ENCODE measurements around the gene AMDHD2.
"Not testable (repeated sequence)": the region's sequence is repeated elsewhere in the genome, so short reads cannot be mapped to it uniquely, and the experiment has no call there.

Gene AMDHD2

DNA sequence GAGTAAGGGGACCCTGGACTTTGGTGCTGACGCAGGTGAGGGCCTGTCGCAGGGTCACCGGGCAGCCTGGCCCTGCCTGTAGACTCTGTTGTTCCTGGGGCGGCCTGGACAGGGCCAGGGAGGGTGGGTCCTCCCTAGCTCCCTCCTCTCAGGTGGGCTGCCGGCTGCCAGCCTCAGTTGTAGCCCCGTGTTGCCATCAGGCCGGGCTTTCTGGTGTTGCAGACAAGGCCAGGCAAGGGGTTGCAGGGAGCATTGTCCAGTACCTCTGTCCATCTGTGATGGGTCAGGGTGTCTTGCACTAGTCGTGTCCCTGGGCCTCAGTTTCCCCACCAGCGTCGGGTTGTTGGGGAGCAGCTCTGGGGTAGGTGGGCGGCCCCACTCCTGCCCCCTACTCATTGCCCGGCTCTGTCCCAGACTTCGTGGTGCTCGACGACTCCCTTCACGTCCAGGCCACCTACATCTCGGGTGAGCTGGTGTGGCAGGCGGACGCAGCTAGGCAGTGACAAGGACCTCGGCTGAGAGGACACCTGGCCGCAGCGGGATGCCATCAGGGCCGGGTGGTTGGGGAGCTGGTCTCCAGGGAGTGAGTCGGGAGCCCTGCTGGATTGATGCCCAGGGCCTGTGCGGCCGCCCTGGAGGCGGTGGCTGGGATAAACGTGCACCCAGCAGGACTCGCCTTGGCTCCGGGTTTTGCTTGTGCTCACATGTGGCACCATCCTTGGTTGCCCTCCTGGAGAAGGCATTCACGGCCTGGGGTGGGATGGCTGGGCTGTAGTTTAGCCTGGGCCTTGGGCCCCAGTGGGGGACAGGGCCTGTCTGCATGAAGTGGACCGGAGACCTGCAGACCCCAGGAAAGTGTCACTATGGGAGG is 9.1 kb downstream of the AMDHD2 start:
- Histone ChIP-seq H3K9me3 (ENCODE audit: control insufficient read depth, low read length) (no peaks in the 10 kb centered on the region), H3K27me3 (replicated peaks; ENCODE audit: control insufficient read depth, insufficient read depth, low read length, poor library complexity, severe bottlenecking) (no peaks in the 10 kb centered on the region), H3K36me3 (ENCODE audit: control insufficient read depth, insufficient read depth, low read length) (peaks cover 33% of the 10 kb centered on the region), H3K4me3 (ENCODE audit: insufficient read depth, low read depth, low read length, poor library complexity, severe bottlenecking) (no peak overlapping the region), H3K4me1 (ENCODE audit: control insufficient read depth, insufficient read depth, low read length, poor library complexity, severe bottlenecking) (peaks cover 8% of the 10 kb centered on the region), H3K27ac (ENCODE audit: insufficient read depth, low read length, poor library complexity, severe bottlenecking) (no peak overlapping the region)
- DNase-seq = no peak

DNA sequence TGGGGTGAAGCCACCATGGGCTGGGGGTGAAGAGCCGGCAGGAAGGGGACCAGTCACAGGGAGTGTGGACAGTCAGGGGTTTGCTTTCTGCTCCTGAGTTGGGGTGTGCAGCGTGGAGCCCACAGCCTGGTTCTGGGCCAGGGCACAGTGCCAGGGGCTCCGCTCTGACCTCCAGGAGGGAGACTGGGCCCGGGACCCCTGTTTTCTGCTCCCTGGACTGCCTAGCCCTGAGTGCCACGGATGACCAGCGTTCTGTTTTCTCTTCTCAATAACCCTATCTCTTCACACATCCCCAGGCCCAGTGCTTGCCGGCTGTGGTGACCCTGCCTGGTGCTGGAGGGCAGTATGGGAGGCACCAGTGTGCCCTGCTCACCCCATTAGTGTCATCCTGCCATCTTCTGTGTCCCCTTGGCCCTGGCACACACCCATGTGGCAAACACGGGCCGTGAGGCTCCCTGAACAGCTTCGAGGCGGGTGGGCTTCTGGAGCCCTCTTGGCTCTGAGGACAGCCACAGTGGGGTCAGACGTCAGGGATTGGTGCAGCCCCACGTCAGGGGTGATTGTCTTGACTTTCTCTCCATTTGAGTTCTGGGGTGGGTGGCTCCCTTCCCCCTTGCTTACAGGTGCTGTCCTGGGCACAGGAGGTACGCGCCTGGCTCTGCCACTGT is 9.9 kb downstream of the AMDHD2 start:
- no peak overlapping the region for H3K27ac ChIP-seq (ENCODE audit: insufficient read depth, low read length, poor library complexity, severe bottlenecking)
- no peaks in the 10 kb centered on the region for H3K9me3 ChIP-seq (ENCODE audit: control insufficient read depth, low read length)
- DNase-seq = no peak
- H3K27me3 ChIP-seq (replicated peaks; ENCODE audit: control insufficient read depth, insufficient read depth, low read length, poor library complexity, severe bottlenecking) = no peaks in the 10 kb centered on the region
- peaks cover 25% of the 10 kb centered on the region for H3K36me3 ChIP-seq (ENCODE audit: control insufficient read depth, insufficient read depth, low read length)
- peaks cover 8% of the 10 kb centered on the region for H3K4me1 ChIP-seq (ENCODE audit: control insufficient read depth, insufficient read depth, low read length, poor library complexity, severe bottlenecking)
- H3K4me3 ChIP-seq (ENCODE audit: insufficient read depth, low read depth, low read length, poor library complexity, severe bottlenecking) = no peak overlapping the region

DNA sequence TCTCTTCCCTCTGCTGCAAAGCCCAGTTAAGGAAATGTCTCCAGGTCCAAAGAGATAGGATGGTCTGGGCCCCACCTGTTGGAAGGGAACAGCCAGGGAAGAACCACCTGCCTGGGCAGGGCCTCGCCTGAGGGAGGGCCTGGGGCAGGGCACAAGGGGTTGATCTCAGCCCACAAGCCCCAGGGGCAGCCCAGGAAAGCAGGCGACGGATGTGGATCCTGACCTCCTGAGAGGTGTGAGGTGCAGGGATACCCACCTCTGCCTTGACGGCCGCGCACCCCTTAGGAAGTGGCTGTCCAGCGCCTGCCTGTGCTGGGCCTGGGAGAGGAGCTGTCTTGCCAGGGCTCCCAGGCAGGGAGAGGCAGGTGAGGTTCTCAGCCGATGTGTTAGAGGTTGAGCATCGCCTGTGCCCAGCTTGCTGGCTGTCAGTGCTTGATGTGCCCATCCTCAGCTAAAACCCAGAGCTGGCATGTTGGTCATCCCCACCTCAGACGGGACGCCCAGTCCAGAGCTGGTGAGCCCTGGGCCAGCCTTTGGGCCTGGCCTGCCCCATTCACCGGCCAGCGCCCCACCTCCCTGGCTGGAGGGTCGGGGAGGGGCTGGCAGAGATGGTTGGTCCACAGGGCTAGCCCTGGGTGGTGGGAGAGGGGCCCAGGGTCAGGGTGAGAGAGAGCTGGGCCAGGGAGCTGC is 10.6 kb downstream of the AMDHD2 start:
- Histone ChIP-seq H3K4me3 (ENCODE audit: insufficient read depth, low read depth, low read length, poor library complexity, severe bottlenecking) (no peak overlapping the region), H3K27me3 (replicated peaks; ENCODE audit: control insufficient read depth, insufficient read depth, low read length, poor library complexity, severe bottlenecking) (no peaks in the 10 kb centered on the region), H3K36me3 (ENCODE audit: control insufficient read depth, insufficient read depth, low read length) (peaks cover 25% of the 10 kb centered on the region), H3K9me3 (ENCODE audit: control insufficient read depth, low read length) (no peaks in the 10 kb centered on the region), H3K27ac (ENCODE audit: insufficient read depth, low read length, poor library complexity, severe bottlenecking) (peak overlapping the region; percentile 82), H3K4me1 (ENCODE audit: control insufficient read depth, insufficient read depth, low read length, poor library complexity, severe bottlenecking) (peaks cover 8% of the 10 kb centered on the region)
- no peak for DNase-seq

DNA sequence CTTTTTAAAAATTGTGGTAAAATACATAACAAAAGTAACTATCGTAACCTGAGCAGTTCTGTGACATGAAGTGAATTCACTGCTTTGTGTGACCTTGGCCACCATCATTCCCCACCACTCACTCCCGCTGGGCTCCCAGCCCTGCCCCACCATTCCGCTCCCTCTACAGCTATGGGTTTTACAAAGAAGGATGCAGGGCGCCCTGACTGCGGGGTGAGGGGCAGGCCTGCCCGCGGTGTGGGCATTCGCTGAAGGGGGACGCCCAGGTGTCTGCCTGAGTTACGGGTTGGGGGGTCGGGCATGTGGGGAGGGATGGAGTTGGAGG is 11.2 kb downstream of the AMDHD2 start, which contains the start of gene CEMP1:
Gene CEMP1, minus strand, starts transcription at position 38 of the 325 bp plus-strand sequence. CDS start 335 bp downstream, outside the sequence.
- DNase-seq = no peak
- Histone ChIP-seq H3K4me1 (ENCODE audit: control insufficient read depth, insufficient read depth, low read length, poor library complexity, severe bottlenecking) (peaks cover 8% of the 10 kb centered on the region), H3K9me3 (ENCODE audit: control insufficient read depth, low read length) (no peaks in the 10 kb centered on the region), H3K27ac (ENCODE audit: insufficient read depth, low read length, poor library complexity, severe bottlenecking) (peak within 1 kb of the TSS; percentile 82), H3K36me3 (ENCODE audit: control insufficient read depth, insufficient read depth, low read length) (peaks cover 21% of the 10 kb centered on the region), H3K27me3 (replicated peaks; ENCODE audit: control insufficient read depth, insufficient read depth, low read length, poor library complexity, severe bottlenecking) (no peaks in the 10 kb centered on the region), H3K4me3 (ENCODE audit: insufficient read depth, low read depth, low read length, poor library complexity, severe bottlenecking) (peak within 1 kb of the TSS; percentile 75)

DNA sequence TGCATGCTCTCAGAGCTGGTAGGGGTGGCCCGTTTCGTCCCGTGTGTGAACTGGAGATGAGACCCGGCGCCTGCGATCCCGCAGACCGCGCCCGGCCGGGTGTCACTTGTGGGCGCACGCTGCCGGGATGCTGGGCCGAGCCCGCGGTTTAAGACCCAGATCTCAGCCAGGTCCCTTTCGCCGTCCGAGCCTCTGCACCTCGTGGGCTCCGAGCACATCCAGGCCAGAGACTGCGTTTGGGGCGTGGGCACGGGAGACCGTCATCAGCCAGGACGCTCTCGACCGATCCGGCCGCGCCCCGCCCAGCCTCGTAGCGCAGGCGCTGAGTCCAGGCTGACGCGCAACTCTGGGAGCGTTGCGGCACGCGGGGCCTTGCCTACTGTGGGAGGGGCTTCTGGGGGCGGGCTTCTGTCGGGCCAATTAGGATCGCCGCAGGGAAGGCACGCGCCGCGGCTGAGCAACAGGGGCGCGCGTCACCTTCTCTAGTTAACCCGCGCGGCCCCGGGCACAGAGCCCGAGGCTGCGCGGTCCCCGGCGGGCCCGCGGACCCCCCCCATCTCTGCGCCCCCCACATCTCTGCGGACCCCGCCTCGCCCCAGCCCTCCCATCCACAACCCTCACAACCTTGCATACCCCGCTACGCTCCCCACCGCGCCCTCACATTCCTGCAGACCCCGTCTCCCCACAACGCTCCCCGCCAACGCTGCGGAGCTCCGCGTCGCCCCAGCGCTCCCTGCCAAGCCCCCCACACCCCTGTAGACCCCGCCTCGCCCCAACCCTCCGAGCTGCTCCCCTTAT is 11.7 kb downstream of the AMDHD2 start:
- Histone ChIP-seq H3K36me3 (ENCODE audit: control insufficient read depth, insufficient read depth, low read length) (peaks cover 15% of the 10 kb centered on the region), H3K4me3 (ENCODE audit: insufficient read depth, low read depth, low read length, poor library complexity, severe bottlenecking) (peak overlapping the region; percentile 75), H3K27ac (ENCODE audit: insufficient read depth, low read length, poor library complexity, severe bottlenecking) (peak overlapping the region; percentile 82), H3K27me3 (replicated peaks; ENCODE audit: control insufficient read depth, insufficient read depth, low read length, poor library complexity, severe bottlenecking) (no peaks in the 10 kb centered on the region), H3K9me3 (ENCODE audit: control insufficient read depth, low read length) (no peaks in the 10 kb centered on the region), H3K4me1 (ENCODE audit: control insufficient read depth, insufficient read depth, low read length, poor library complexity, severe bottlenecking) (peaks cover 8% of the 10 kb centered on the region)
- peak; percentile 93 to 96 (median 94) for DNase-seq

- Histone ChIP-seq H3K27me3 (replicated peaks; ENCODE audit: control insufficient read depth, insufficient read depth, low read length, poor library complexity, severe bottlenecking) (no peaks in the 10 kb centered on the region), H3K4me1 (ENCODE audit: control insufficient read depth, insufficient read depth, low read length, poor library complexity, severe bottlenecking) (peaks cover 12% of the 10 kb centered on the region)
Measured at GRCh38 chr16:2532494-2533141, 12.4 kb downstream of the AMDHD2 start.

DNA sequence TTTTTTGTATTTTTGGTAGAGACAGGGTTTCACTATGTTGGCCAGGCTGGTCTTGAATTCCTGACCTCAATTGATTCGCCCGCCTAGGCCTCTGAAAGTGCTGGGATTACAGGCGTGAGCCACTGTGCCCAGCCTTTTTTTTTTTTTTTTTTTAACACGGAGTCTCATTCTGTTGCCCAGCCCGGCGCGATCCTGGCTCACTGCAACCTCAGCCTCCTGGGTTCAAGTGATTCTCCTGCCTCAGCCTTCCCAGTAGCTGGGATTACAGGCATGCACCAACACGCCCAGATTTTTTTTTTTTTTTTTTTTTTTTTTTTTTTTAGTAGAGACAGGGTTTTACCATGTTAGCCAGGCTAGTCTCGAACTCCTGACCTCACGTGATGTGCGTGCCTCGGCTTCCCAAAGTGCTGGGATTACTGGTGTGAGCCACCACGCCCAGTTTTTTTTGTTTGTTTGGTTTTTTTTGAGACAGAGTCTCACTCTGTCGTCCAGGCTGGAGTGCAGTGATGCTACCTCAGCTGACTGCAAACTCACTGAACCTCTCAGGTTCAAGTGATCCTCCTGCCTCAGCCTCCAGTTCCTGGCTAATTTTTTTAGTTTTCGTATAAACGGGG is 13.1 kb downstream of the AMDHD2 start:
- not testable (repeated sequence) for H3K36me3 ChIP-seq (ENCODE audit: control insufficient read depth, insufficient read depth, low read length); DNase-seq; H3K9me3 ChIP-seq (ENCODE audit: control insufficient read depth, low read length); H3K27me3 ChIP-seq (replicated peaks; ENCODE audit: control insufficient read depth, insufficient read depth, low read length, poor library complexity, severe bottlenecking)
- Histone ChIP-seq H3K27ac (ENCODE audit: insufficient read depth, low read length, poor library complexity, severe bottlenecking) (peak overlapping the region; percentile 82), H3K4me3 (ENCODE audit: insufficient read depth, low read depth, low read length, poor library complexity, severe bottlenecking) (peak overlapping the region; percentile 75), H3K4me1 (ENCODE audit: control insufficient read depth, insufficient read depth, low read length, poor library complexity, severe bottlenecking) (peaks cover 12% of the 10 kb centered on the region)

More at GRCh38 chr16:2532494-2533141, 12.4 kb downstream of the AMDHD2 start:
- Histone ChIP-seq H3K4me3 (ENCODE audit: insufficient read depth, low read depth, low read length, poor library complexity, severe bottlenecking) (peak overlapping the region; percentile 75), H3K9me3 (ENCODE audit: control insufficient read depth, low read length) (no peaks in the 10 kb centered on the region), H3K27ac (ENCODE audit: insufficient read depth, low read length, poor library complexity, severe bottlenecking) (peak overlapping the region; percentile 82), H3K36me3 (ENCODE audit: control insufficient read depth, insufficient read depth, low read length) (peaks cover 13% of the 10 kb centered on the region)
- DNase-seq = peak; percentile 35 to 57 (median 54)

DNA sequence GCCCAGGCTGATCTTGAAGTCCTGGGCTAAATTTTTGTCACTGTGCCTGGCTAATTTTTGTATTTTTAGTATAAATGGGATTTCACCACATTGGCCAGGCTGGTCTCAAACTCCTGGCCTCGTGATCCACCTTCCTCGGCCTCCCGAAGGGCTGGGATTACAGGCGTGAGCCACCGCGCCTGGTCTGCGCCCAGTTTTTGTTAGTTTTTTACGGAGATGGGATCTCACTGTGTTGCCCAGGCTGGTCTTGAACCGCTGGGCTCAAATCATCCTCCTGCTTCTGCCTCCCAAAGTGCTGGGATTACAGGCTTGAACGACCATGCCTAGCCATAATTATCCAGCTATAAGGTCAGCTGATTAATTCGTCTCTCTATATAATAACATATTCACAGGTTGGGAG is 13.7 kb downstream of the AMDHD2 start:
- Histone ChIP-seq H3K9me3 (ENCODE audit: control insufficient read depth, low read length) (no peaks in the 10 kb centered on the region), H3K27ac (ENCODE audit: insufficient read depth, low read length, poor library complexity, severe bottlenecking) (no peak overlapping the region), H3K27me3 (replicated peaks; ENCODE audit: control insufficient read depth, insufficient read depth, low read length, poor library complexity, severe bottlenecking) (no peaks in the 10 kb centered on the region), H3K4me1 (ENCODE audit: control insufficient read depth, insufficient read depth, low read length, poor library complexity, severe bottlenecking) (peaks cover 15% of the 10 kb centered on the region), H3K4me3 (ENCODE audit: insufficient read depth, low read depth, low read length, poor library complexity, severe bottlenecking) (no peak overlapping the region), H3K36me3 (ENCODE audit: control insufficient read depth, insufficient read depth, low read length) (peaks cover 3% of the 10 kb centered on the region)
- no peak for DNase-seq

DNA sequence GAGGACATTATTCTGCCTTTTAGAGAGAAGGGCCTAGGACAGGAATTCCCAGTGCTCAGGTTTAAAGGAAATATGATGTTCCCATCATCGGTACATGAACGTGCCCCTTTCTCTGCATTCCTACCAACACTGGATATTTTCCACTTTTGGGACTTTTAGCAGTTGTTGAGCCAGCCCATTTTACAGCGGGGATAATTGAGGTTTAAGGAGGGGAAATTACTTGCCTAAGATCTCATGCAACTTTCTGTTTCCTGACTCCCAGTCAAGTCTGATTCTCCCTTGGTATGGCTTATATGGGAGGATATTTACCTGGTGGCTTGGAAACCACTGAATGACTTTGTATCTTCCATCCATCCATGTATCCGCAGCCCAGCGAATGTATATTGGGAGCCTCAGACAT is 14.2 kb downstream of the AMDHD2 start:
- not testable (repeated sequence) for H3K4me3 ChIP-seq (ENCODE audit: insufficient read depth, low read depth, low read length, poor library complexity, severe bottlenecking); H3K27ac ChIP-seq (ENCODE audit: insufficient read depth, low read length, poor library complexity, severe bottlenecking); H3K36me3 ChIP-seq (ENCODE audit: control insufficient read depth, insufficient read depth, low read length); DNase-seq; H3K27me3 ChIP-seq (replicated peaks; ENCODE audit: control insufficient read depth, insufficient read depth, low read length, poor library complexity, severe bottlenecking); H3K9me3 ChIP-seq (ENCODE audit: control insufficient read depth, low read length)
- H3K4me1 ChIP-seq (ENCODE audit: control insufficient read depth, insufficient read depth, low read length, poor library complexity, severe bottlenecking) = peaks cover 19% of the 10 kb centered on the region
